ENCODE measurements around the gene ERBIN. TPM values are rescaled to one million over a fixed set of nuclear protein-coding genes. Genes with fewer than 3 reads are reported as not detected.
A peak's percentile ranks its signal among the peaks of the same experiment; 100 is the strongest.

Gene ERBIN
- total and polyA plus RNA-seq, 2 of the 4 experiments (the other 2 are of a cell fraction): 25.8 to 70.1 TPM

DNA sequence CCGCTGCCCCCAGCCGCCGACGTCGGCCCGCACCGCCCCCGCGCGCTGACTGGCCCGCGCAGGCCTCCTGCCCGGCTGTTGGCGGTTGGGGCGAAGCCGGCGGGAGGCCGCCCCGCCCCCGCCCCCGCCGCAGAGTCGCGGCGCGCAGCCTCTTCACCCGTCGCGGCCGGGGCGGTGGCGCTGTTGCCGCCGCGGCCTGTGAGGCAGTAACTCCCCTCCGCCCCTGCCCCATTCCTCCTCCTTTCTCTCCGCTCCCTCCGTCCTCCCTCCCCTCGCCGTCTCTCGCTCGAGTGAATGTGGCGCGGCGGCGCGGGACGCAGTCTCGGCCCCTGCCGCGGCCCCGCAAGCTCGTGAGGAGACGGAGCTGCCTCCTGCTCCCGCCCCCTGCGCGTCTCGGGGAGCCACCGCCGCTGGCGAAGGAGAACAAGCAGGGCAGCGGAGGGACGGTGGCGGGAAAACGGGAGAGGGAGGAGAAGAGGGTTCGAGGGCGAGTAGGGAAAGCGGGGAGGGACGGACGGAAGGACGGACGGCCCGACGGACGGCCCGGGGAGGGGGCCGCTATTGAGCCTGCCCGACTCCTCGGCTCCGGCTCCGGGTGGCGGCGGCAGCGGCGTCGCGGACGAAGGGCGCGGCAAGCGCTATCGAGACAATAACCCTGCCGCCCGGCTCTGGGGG, 637 bp upstream of the ERBIN start (continued):
- no peak for TF ChIP-seq CEBPB (IDR thresholded peaks at IDR 0.05; ENCODE audit: low read depth, low read length)
- TF ChIP-seq MAZ (IDR thresholded peaks at IDR 0.05; ENCODE audit: borderline replicate concordance, low read depth, low read length): peak; percentile 89

DNA sequence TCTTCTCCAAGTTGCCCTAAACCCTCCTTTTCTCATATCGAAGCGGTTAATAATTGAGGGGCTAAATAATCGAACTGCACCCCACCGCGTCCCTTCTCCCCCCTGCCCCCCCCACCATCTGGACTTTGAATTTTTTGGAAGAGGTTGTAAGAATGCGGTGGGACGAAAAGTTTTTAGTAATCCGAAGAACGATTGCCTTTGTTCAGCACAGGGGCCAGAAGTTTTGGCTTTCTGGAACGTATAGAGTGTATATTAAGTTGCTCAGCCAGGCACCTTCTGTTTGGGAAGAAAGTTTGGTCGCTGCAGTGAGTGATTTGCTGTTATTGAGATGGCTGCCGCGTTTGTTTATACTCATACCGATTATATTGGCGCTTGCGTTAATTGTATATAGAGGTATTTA, 518 bp downstream of the ERBIN start:
- intact Hi-C loops (cut with micrococcal nuclease): loop anchor here (1.0 to 5.0 kb wide), 6 partner anchors 64 to 302 kb away; partner anchors contain the start of genes SHLD3, SREK1, TRAPPC13 and TRIM23
- Histone ChIP-seq H3K79me1 (ENCODE audit: low read depth in 1 of 2, low read length in 2 of 2) (peaks cover 4 to 14% of the 10 kb centered on the region in 2 experiments; a peak in 3 of 4 replicates), H3K27ac (ENCODE audit: insufficient read depth, low read length) (peak overlapping the region; percentile 100), H2BK15ac (ENCODE audit: low read depth, low read length) (peak overlapping the region; percentile 96; the same call in 2 of the 3 replicates), H2BK120ac (ENCODE audit: low read depth, low read length) (peak overlapping the region; percentile 91), H3K4me1 (ENCODE audit: control insufficient read depth, insufficient read depth, low read length) (no peaks in the 10 kb centered on the region; the same call in 1 of the 2 replicates), H3K9ac (ENCODE audit: low read depth, low read length) (peak overlapping the region; percentile 100), H4K20me1 (ENCODE audit: insufficient read depth, low read length) (peaks cover 26% of the 10 kb centered on the region), H3K9me3 (ENCODE audit: control insufficient read depth, insufficient read depth, low read length) (no peaks in the 10 kb centered on the region), H4K5ac (ENCODE audit: low read depth, low read length) (peak overlapping the region; percentile 55; the same call in 1 of the 2 replicates), H2AFZ (replicated peaks; ENCODE audit: low read length, poor library complexity) (peak overlapping the region; percentile 94), H3K14ac (replicated peaks; ENCODE audit: low read depth, low read length) (peak overlapping the region; percentile 98), H3K23ac (ENCODE audit: low read depth, low read length) (peak overlapping the region; percentile 97), H2BK5ac (ENCODE audit: low read depth, low read length, poor library complexity, severe bottlenecking) (peak overlapping the region; percentile 99), H4K8ac (ENCODE audit: low read depth in 2 of 2, low read length in 2 of 2) (peak overlapping the region; percentile 93 to 97), H3K4me3 (ENCODE audit: insufficient read depth, low read depth, low read length) (peak overlapping the region; percentile 75), H2AK9ac (replicated peaks; ENCODE audit: low read depth, low read length, poor library complexity) (peak overlapping the region; percentile 98), H3K18ac (ENCODE audit: low read depth, low read length) (peak overlapping the region; percentile 88), H3K27me3 (ENCODE audit: control insufficient read depth, insufficient read depth, low read length) (no peaks in the 10 kb centered on the region), H2BK20ac (ENCODE audit: low read depth, low read length) (peak overlapping the region; percentile 40; the same call in 1 of the 2 replicates), H3K36me3 (ENCODE audit: control insufficient read depth, insufficient read depth, low read length) (peaks cover 4% of the 10 kb centered on the region), H3K56ac (ENCODE audit: extremely low read depth, insufficient read depth, low read length) (peak overlapping the region; percentile 98), H3K4ac (ENCODE audit: low read depth, low read length) (peak overlapping the region; percentile 86), H4K91ac (ENCODE audit: insufficient read depth, low read depth, low read length) (peak overlapping the region; percentile 85), H2AK5ac (ENCODE audit: low read depth, low read length) (peak overlapping the region; percentile 77), H3K4me2 (ENCODE audit: low read depth, low read length) (peak overlapping the region; percentile 16; the same call in 1 of the 2 replicates), H3K9me1 (ENCODE audit: insufficient read depth, low read length) (no peaks in the 10 kb centered on the region; the same call in 1 of the 2 replicates)
- in situ Hi-C loops (cut with MboI; ENCODE audit: low sequenced_read_pairs): no loop called here
- WGBS, 2 experiments (ENCODE audit: extremely low coverage in 2 of 2, insufficient read length in 1 of 2): 0% methylated on average over 1 of the region's 16 CpGs; no CpG with 5 or more reads in 1 of the 2 experiments
- DNase-seq (no peak), ATAC-seq (ENCODE audit: low read depth) (no peak)
- CTCF ChIA-PET: no interaction called here
- dilution Hi-C loops (cut with HindIII; ENCODE audit: low sequenced_read_pairs, unreplicated experiment): no loop called here
- POLR2A ChIA-PET (ENCODE audit: unreplicated experiment): interaction anchor here (0.6 to 0.8 kb wide), 2 partner anchors 34 to 126 kb away, joined by 4 read pairs; no protein-coding TSS in a partner anchor
- no peak for TF ChIP-seq MAFK (IDR thresholded peaks at IDR 0.05; ENCODE audit: low read depth, low read length)
- no peak for TF ChIP-seq BHLHE40 (IDR thresholded peaks at IDR 0.05; ENCODE audit: low read depth, low read length)
- TF ChIP-seq, protein P1, sequence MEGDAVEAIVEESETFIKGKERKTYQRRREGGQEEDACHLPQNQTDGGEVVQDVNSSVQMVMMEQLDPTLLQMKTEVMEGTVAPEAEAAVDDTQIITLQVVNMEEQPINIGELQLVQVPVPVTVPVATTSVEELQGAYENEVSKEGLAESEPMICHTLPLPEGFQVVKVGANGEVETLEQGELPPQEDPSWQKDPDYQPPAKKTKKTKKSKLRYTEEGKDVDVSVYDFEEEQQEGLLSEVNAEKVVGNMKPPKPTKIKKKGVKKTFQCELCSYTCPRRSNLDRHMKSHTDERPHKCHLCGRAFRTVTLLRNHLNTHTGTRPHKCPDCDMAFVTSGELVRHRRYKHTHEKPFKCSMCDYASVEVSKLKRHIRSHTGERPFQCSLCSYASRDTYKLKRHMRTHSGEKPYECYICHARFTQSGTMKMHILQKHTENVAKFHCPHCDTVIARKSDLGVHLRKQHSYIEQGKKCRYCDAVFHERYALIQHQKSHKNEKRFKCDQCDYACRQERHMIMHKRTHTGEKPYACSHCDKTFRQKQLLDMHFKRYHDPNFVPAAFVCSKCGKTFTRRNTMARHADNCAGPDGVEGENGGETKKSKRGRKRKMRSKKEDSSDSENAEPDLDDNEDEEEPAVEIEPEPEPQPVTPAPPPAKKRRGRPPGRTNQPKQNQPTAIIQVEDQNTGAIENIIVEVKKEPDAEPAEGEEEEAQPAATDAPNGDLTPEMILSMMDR (conservative IDR thresholded peaks at IDR 0.05; ENCODE audit: low read depth, low read length): no peak
- TF ChIP-seq MAZ (IDR thresholded peaks at IDR 0.05; ENCODE audit: borderline replicate concordance, low read depth, low read length): no peak
- TF ChIP-seq RAD21 (IDR thresholded peaks at IDR 0.05; ENCODE audit: low read length): no peak
- no peak for TF ChIP-seq SMC3 (IDR thresholded peaks at IDR 0.05; ENCODE audit: low read depth, low read length)
- TF ChIP-seq NFE2L2 (IDR thresholded peaks at IDR 0.05; ENCODE audit: low read depth, low read length): no peak
- no TSS peak for BruUV-seq (replicated peaks)
